NCI-H1105 (cell line): ENCODE measurements around the gene LRRC74A.
"Not testable (repeated sequence)": the region's sequence is repeated elsewhere in the genome, so short reads cannot be mapped to it uniquely, and the experiment has no call there.

Experiments
- DNase-seq: peaks from one replicate; lab custom pipeline; 2025; lab: John Stamatoyannopoulos, UW

Gene LRRC74A

GRCh38 chr14:76891391-76891790 is 65.2 kb downstream of the LRRC74A start:
- no peak for DNase-seq

GRCh38 chr14:76894308-76894707 is 68.1 kb downstream of the LRRC74A start:
- DNase-seq, result no peak

GRCh38 chr14:76898006-76898405 is 71.8 kb downstream of the LRRC74A start:
- DNase-seq, result not testable (repeated sequence)

GRCh38 chr14:76900682-76901081 is 74.5 kb downstream of the LRRC74A start:
- DNase-seq, result no peak

- DNase-seq, result no peak
These were observed 75.2 kb downstream of the LRRC74A start for GRCh38 chr14:76901171-76902055.

GRCh38 chr14:76902591-76902990 is 76.4 kb downstream of the LRRC74A start:
- DNase-seq, result no peak

GRCh38 chr14:76904100-76904739 is 78.0 kb downstream of the LRRC74A start:
- no peak for DNase-seq

GRCh38 chr14:76904740-76905569 is 78.7 kb downstream of the LRRC74A start:
- no peak for DNase-seq

GRCh38 chr14:76908834-76909233 is 82.6 kb downstream of the LRRC74A start:
- DNase-seq, result no peak

GRCh38 chr14:76909266-76909665 is 83.1 kb downstream of the LRRC74A start:
- DNase-seq, result no peak

- no peak for DNase-seq
These were observed 84.2 kb downstream of the LRRC74A start for GRCh38 chr14:76910371-76910890.

- no peak for DNase-seq
These were observed 85.3 kb downstream of the LRRC74A start for GRCh38 chr14:76911473-76911872.

- not testable (repeated sequence) for DNase-seq
These were observed 88.4 kb downstream of the LRRC74A start for GRCh38 chr14:76914533-76915081.

- no peak for DNase-seq
These were observed 90.0 kb downstream of the LRRC74A start for GRCh38 chr14:76916040-76916715.

GRCh38 chr14:76917158-76917596 is 91.0 kb downstream of the LRRC74A start:
- DNase-seq, result peak; percentile 29

- DNase-seq, result no peak
These were observed 91.6 kb downstream of the LRRC74A start for GRCh38 chr14:76917745-76918255.

GRCh38 chr14:76918256-76918781 is 92.1 kb downstream of the LRRC74A start:
- no peak for DNase-seq

- no peak for DNase-seq
These were observed 92.7 kb downstream of the LRRC74A start for GRCh38 chr14:76918782-76919394.
